Mesodermal cell (in vitro differentiated cells): ENCODE data around the gene CFP.

Source experiments
- H3K27ac ChIP-seq: 2 replicates; pipeline ENCODE4 v1.7.0; 2013; ENCODE audit warnings: mild to moderate bottlenecking, low read depth, low read length, moderate library complexity; ENCODE audit not compliant: severe bottlenecking
- H3K36me3 ChIP-seq: 2 replicates; pipeline ENCODE4 v1.7.1; 2013; ENCODE audit warnings: mild to moderate bottlenecking, low read length, moderate library complexity; ENCODE audit not compliant: control insufficient read depth, insufficient read depth
- H3K4me1 ChIP-seq: one replicate; pipeline ENCODE4 v1.7.1; 2013; ENCODE audit warnings: mild to moderate bottlenecking, low read length; ENCODE audit not compliant: insufficient read depth, control insufficient read depth, poor library complexity, severe bottlenecking
- H3K4me3 ChIP-seq: 2 replicates; pipeline ENCODE4 v1.7.0; 2013; ENCODE audit warnings: low read length, control low read depth, mild to moderate bottlenecking; ENCODE audit not compliant: insufficient read depth, poor library complexity, severe bottlenecking; ENCODE audit errors: extremely low read depth
- H3K9me3 ChIP-seq: 2 replicates; pipeline ENCODE4 v1.7.1; 2013; ENCODE audit warnings: mild to moderate bottlenecking, low read length, moderate library complexity; ENCODE audit not compliant: control insufficient read depth
- WGBS, 2 experiments: methylation state at CpG; one replicate each; pipeline ENCODE4 v1.1.5; 2013; ENCODE audit warnings: missing lambda C conversion rate in 2 of 2; ENCODE audit not compliant: insufficient coverage in 2 of 2; 5-methylcytosine and 5-hydroxymethylcytosine counted together

The CFP gene

GRCh38 chrX:47637546-47638195 lies 7.9 kb upstream of the CFP start:
- Histone ChIP-seq H3K4me1 (no peaks in the 10 kb centered on the region), H3K27ac (no peak overlapping the region), H3K36me3 (peaks cover 58% of the 10 kb centered on the region), H3K4me3 (no peak overlapping the region), H3K9me3 (no peaks in the 10 kb centered on the region)
- 80 to 95% methylated on average over 2 to 17 of the region's 31 CpGs for WGBS, 2 experiments

- no peaks in the 10 kb centered on the region for H3K4me1 ChIP-seq
- WGBS, 2 experiments = 92 to 98% methylated on average over 9 to 11 of the region's 16 CpGs
- no peak overlapping the region for H3K4me3 ChIP-seq
Observed at GRCh38 chrX:47634871-47635575, 5.3 kb upstream of the CFP start.

GRCh38 chrX:47633689-47634590 lies 4.2 kb upstream of the CFP start:
- 84 to 87% methylated on average over 9 to 14 of the region's 14 CpGs for WGBS, 2 experiments
- peaks cover 26% of the 10 kb centered on the region for H3K36me3 ChIP-seq
- H3K4me3 ChIP-seq = no peak overlapping the region
- no peak overlapping the region for H3K27ac ChIP-seq
- H3K4me1 ChIP-seq = no peaks in the 10 kb centered on the region
- H3K9me3 ChIP-seq = no peaks in the 10 kb centered on the region

More at GRCh38 chrX:47634871-47635575, 5.3 kb upstream of the CFP start:
- Histone ChIP-seq H3K27ac (no peak overlapping the region), H3K9me3 (no peaks in the 10 kb centered on the region), H3K36me3 (peaks cover 37% of the 10 kb centered on the region)

- Histone ChIP-seq H3K36me3 (peaks cover 14% of the 10 kb centered on the region), H3K27ac (no peak overlapping the region), H3K4me1 (no peaks in the 10 kb centered on the region), H3K4me3 (no peak overlapping the region), H3K9me3 (no peaks in the 10 kb centered on the region)
- 50% methylated on average over 2 of the region's 4 CpGs; no CpG with 5 or more reads in 1 of the 2 experiments for WGBS, 2 experiments
Observed at GRCh38 chrX:47632666-47633065, 2.9 kb upstream of the CFP start.

- H3K4me3 ChIP-seq = no peak overlapping the region
- H3K36me3 ChIP-seq = peaks cover 6% of the 10 kb centered on the region
- H3K9me3 ChIP-seq = no peaks in the 10 kb centered on the region
- no peaks in the 10 kb centered on the region for H3K4me1 ChIP-seq
- no peak overlapping the region for H3K27ac ChIP-seq
- WGBS, 2 experiments = 73 to 91% methylated on average over 2 to 4 of the region's 5 CpGs
Observed at GRCh38 chrX:47631676-47632075, 1.9 kb upstream of the CFP start.

- no peaks in the 10 kb centered on the region for H3K4me1 ChIP-seq
- H3K36me3 ChIP-seq = no peaks in the 10 kb centered on the region
- WGBS, 2 experiments = no CpG with 5 or more reads among the region's 1 CpG
- no peak overlapping the region for H3K27ac ChIP-seq
- H3K9me3 ChIP-seq = no peaks in the 10 kb centered on the region
- H3K4me3 ChIP-seq = no peak overlapping the region
Observed at GRCh38 chrX:47628982-47629381, 748 bp downstream of the CFP start.

GRCh38 chrX:47625365-47625764 lies 4.4 kb downstream of the CFP start:
- WGBS, 2 experiments = 86% methylated on average over 2 of the region's 2 CpGs; no CpG with 5 or more reads in 1 of the 2 experiments
- H3K9me3 ChIP-seq = no peaks in the 10 kb centered on the region

GRCh38 chrX:47623540-47624027 lies 6.1 kb downstream of the CFP start:
- H3K36me3 ChIP-seq = no peaks in the 10 kb centered on the region
- H3K9me3 ChIP-seq = no peaks in the 10 kb centered on the region
- no peaks in the 10 kb centered on the region for H3K4me1 ChIP-seq
- peak overlapping the region; percentile 31 for H3K4me3 ChIP-seq
- no peak overlapping the region for H3K27ac ChIP-seq
- WGBS, 2 experiments = 0 to 1% methylated on average over 9 to 14 of the region's 35 CpGs

More at GRCh38 chrX:47625365-47625764, 4.4 kb downstream of the CFP start:
- Histone ChIP-seq H3K36me3 (no peaks in the 10 kb centered on the region), H3K4me3 (no peak overlapping the region), H3K4me1 (no peaks in the 10 kb centered on the region), H3K27ac (no peak overlapping the region)

- WGBS, 2 experiments = 92% methylated on average over 3 of the region's 6 CpGs; no CpG with 5 or more reads in 1 of the 2 experiments
Observed at GRCh38 chrX:47621851-47622250, 7.9 kb downstream of the CFP start.

GRCh38 chrX:47620303-47620685 lies 9.4 kb downstream of the CFP start:
- Histone ChIP-seq H3K36me3 (no peaks in the 10 kb centered on the region), H3K27ac (no peak overlapping the region), H3K4me1 (no peaks in the 10 kb centered on the region), H3K9me3 (no peaks in the 10 kb centered on the region), H3K4me3 (no peak overlapping the region)
- 100% methylated on average over 2 of the region's 9 CpGs; no CpG with 5 or more reads in 1 of the 2 experiments for WGBS, 2 experiments

More at GRCh38 chrX:47621851-47622250, 7.9 kb downstream of the CFP start:
- H3K9me3 ChIP-seq = no peaks in the 10 kb centered on the region
- no peak overlapping the region for H3K27ac ChIP-seq
- no peaks in the 10 kb centered on the region for H3K36me3 ChIP-seq
- H3K4me1 ChIP-seq = no peaks in the 10 kb centered on the region
- no peak overlapping the region for H3K4me3 ChIP-seq
